Measurements from ENCODE around the gene SCUBE2. TPM values are rescaled to one million over a fixed set of nuclear protein-coding genes. Genes with fewer than 3 reads are reported as not detected.

Gene SCUBE2
- total and polyA plus RNA-seq, 7 donors: 1.2 to 4.3 (median 1.7) TPM

DNA sequence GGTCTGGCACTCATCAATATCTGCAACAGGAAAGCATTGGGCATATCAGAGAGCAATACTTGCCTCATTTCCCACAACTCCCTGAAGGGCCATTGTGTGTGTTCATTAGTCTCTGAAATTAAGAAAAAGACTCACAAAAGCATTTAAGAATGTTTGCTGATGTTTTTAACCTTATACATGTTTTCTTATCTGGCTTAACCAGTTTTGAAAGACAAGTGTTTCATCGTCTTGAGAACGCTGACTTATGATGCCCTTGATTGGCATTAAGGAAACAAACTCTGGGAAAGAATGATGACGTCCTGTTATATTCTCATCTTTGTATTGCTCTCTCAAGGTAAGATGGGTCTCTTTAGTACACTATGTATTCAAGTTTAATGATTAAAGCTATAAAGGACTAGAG is 32.0 kb downstream of the SCUBE2 start:
- TF ChIP-seq CTCF (IDR thresholded peaks at IDR 0.05): no peak

GRCh38 chr11:9057888-9058287 is 33.5 kb downstream of the SCUBE2 start:
- Histone ChIP-seq H3K4me3 (no peak overlapping the region), H3K9me3 (no peaks in the 10 kb centered on the region), H3K27me3 (ENCODE audit: insufficient read depth in 3 of 3, low read length in 2 of 3) (no peaks in the 10 kb centered on the region), H3K27ac (no peak overlapping the region), H3K4me1 (no peaks in the 10 kb centered on the region), H3K36me3 (ENCODE audit: insufficient read depth in 1 of 2, low read depth in 1 of 2) (no peaks in the 10 kb centered on the region)
- intact Hi-C loops (cut with DNase I): no loop called here
- DNase-seq (no peak), ATAC-seq (no peak)
- no peak for TF ChIP-seq CTCF (IDR thresholded peaks at IDR 0.05)
- WGBS, 3 donors: 94 to 95% (median 95%) methylated on average over 4 of the region's 4 CpGs

More for the DNA sequence above, 32.0 kb downstream of the SCUBE2 start:
- no peak overlapping the region for H3K4me3 ChIP-seq
- 85 to 95% (median 92%) methylated on average over 3 of the region's 3 CpGs for WGBS, 3 donors
- no peak for DNase-seq
- H3K27me3 ChIP-seq (ENCODE audit: insufficient read depth in 3 of 3, low read length in 2 of 3): no peaks in the 10 kb centered on the region
- H3K9me3 ChIP-seq: no peaks in the 10 kb centered on the region
- no peak overlapping the region for H3K27ac ChIP-seq
- intact Hi-C loops (cut with DNase I): no loop called here
- no peak for ATAC-seq
- H3K36me3 ChIP-seq (ENCODE audit: insufficient read depth in 1 of 2, low read depth in 1 of 2): no peaks in the 10 kb centered on the region
- no peaks in the 10 kb centered on the region for H3K4me1 ChIP-seq

DNA sequence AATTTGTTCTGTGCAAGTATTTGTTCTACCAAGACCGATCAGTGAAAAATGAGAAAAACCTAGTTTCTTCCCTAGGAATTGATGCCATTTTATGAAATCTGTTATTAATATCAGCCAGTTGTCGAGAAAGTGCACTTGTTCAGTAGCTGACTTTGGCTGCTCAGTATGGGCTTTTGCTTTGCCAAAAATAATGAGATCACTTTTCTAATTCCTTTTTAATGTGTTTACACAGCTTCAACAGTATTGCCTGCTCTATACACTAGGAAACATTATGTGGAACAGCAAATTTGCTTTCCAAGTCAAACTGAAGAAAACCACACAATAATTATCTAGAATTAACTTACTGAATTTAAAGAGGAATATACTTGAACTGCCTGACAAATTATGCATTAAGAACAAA is 34.4 kb downstream of the SCUBE2 start:
- Histone ChIP-seq H3K27ac (no peak overlapping the region), H3K9me3 (no peaks in the 10 kb centered on the region), H3K4me3 (no peak overlapping the region), H3K4me1 (no peaks in the 10 kb centered on the region), H3K27me3 (ENCODE audit: insufficient read depth in 3 of 3, low read length in 2 of 3) (no peaks in the 10 kb centered on the region), H3K36me3 (ENCODE audit: insufficient read depth in 1 of 2, low read depth in 1 of 2) (no peaks in the 10 kb centered on the region)
- whole genome bisulfite sequencing, 3 donors: 22 to 36% (median 30%) methylated on average over 2 of the region's 2 CpGs
- no peak for TF ChIP-seq CTCF (IDR thresholded peaks at IDR 0.05)
- intact Hi-C loops (cut with DNase I): no loop called here
- DNase-seq (no peak), ATAC-seq (peak in 1 of 4 donors; percentile 43)

DNA sequence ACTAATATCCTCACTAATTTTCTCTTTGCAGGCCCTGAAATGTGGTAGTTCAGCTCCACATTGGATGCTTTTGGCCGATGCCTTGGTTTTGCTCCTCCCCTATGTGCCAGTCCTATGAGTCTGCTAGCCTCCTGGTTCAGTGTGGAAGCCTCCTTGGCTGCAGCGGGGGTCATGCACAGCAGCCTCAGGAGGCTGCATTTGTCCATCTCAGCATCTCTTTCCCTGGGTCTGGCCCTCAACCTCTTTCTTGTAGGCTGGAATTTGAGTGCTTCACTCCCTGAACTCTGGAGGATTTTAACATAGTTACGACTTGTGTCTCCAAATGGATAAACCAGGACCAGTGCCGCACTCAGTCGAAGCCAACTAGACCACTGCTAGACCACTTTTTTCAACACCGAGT is 34.9 kb downstream of the SCUBE2 start:
- ATAC-seq (no peak), DNase-seq (no peak)
- no peak overlapping the region for H3K4me3 ChIP-seq
- no peak overlapping the region for H3K27ac ChIP-seq
- H3K27me3 ChIP-seq (ENCODE audit: insufficient read depth in 3 of 3, low read length in 2 of 3): no peaks in the 10 kb centered on the region
- 53 to 62% (median 58%) methylated on average over 6 of the region's 6 CpGs for WGBS, 3 donors
- no peaks in the 10 kb centered on the region for H3K36me3 ChIP-seq (ENCODE audit: insufficient read depth in 1 of 2, low read depth in 1 of 2)
- no peak for TF ChIP-seq CTCF (IDR thresholded peaks at IDR 0.05)
- no peaks in the 10 kb centered on the region for H3K9me3 ChIP-seq
- no peaks in the 10 kb centered on the region for H3K4me1 ChIP-seq
- intact Hi-C loops (cut with DNase I): no loop called here

DNA sequence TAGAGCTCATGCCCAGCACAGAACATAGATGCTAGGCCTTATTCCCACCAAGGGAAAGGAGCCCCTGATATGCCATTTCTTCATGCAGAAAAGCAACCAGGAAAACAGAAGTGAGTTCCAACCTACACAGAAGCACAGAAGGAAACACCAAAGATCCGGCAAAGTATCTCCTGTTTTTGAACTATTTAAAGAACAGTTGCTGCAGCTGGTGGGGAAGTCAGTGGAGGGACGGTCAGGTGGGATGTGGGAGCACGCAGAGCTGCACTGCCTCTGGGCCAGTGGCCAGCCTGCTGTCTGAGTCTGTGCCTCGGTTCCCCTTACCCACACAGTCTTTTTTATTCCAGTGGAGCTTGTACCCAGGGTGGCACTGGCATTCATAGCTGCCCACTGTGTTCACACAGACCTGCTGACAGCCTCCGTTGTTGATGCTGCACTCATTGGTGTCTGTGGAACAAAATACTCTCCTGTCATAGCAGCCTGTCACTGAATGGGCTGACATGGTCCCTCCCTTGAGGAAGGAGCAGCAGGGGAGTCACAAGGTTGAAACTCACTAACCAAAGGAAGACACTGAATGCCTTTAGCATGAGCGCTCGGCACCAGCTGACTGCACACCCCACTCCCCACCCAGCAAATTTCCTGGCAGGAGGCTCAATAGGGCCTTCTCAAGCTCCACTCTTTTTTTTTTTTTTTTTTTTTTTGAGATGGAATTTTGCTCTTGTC is 37.9 kb downstream of the SCUBE2 start:
- no peaks in the 10 kb centered on the region for H3K9me3 ChIP-seq
- no peaks in the 10 kb centered on the region for H3K27me3 ChIP-seq (ENCODE audit: insufficient read depth in 3 of 3, low read length in 2 of 3)
- no peaks in the 10 kb centered on the region for H3K4me1 ChIP-seq
- no peak overlapping the region for H3K27ac ChIP-seq
- intact Hi-C loops (cut with DNase I): no loop called here
- 72 to 85% (median 81%) methylated on average over 6 to 7 of the region's 7 CpGs for WGBS, 3 donors
- no peaks in the 10 kb centered on the region for H3K36me3 ChIP-seq (ENCODE audit: insufficient read depth in 1 of 2, low read depth in 1 of 2)
- no peak overlapping the region for H3K4me3 ChIP-seq
- no peak for DNase-seq
- TF ChIP-seq CTCF (IDR thresholded peaks at IDR 0.05): no peak
- ATAC-seq: no peak
